GM19438 (cell line): ENCODE measurements around the gene CXADR.
A peak's percentile ranks its signal among the peaks of the same experiment; 100 is the strongest.
"Not testable (repeated sequence)": the region's sequence is repeated elsewhere in the genome, so short reads cannot be mapped to it uniquely, and the experiment has no call there.

ENCODE experiments used
- ATAC-seq: cut with Tn5 transposase; IDR thresholded peaks from one replicate; pipeline ENCODE4 v1.9.1; 2021; ENCODE audit warnings: low read depth; ENCODE audit not compliant: unreplicated experiment

CXADR gene

DNA sequence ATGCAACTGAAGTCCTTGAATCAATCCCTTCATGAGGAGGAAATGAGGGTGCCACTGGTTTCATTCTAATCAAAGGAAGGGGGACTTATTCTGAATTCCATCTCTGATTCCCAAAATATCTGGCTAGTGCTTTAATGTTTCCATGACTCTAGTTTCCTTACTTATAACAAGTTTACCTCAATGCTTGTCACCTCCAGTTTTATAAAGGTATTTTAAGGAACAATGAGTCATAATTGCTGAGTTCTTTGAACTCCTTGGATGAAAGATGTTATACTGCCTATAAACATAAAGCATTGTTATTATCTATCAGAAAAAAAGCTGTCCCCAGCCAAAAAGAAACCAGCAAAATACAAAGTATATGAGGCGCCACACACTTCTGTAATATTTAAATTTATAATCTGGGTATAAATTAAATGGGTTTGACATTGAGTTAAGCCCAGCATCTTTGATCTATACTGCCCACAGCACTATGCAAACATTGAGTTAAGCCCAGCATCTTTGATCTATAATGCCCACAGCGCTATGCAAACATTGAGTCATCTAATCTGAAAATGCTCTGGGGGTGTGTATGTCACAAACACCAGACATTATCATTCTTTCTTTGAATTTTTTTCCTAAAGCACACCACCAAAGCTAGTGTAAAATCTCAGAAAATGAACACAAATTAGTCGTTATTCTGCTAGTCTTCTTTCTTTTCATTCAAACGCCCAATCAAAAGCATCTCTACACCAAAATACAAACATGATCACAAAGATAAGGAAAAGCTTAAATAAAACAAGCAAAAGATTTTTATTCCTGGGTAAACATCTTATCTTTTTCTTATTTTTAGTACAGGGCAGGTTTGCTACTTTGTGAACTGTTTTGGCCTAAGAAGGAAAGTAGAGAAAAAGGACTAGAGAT, 11.5 kb upstream of the CXADR start:
- ATAC-seq: no peak

DNA sequence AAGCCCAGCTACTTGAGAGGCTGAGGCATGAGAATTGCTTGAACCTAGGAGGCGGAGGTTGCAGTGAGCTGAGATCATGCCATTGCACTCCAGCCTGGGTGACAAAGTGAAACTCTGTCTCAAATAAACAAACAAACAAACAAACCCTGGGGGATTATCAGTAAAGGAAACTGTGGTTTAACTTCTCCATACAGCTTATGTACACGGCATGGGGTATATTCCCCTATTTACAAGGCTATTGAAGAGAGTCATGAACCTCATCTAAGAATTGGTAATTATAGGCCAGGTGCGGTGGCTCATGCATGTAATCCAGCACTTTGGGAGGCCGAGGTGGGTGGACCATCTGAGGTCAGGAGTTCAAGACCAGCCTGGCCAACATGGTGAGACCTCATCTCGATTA, 9.9 kb upstream of the CXADR start:
- ATAC-seq: not testable (repeated sequence)

DNA sequence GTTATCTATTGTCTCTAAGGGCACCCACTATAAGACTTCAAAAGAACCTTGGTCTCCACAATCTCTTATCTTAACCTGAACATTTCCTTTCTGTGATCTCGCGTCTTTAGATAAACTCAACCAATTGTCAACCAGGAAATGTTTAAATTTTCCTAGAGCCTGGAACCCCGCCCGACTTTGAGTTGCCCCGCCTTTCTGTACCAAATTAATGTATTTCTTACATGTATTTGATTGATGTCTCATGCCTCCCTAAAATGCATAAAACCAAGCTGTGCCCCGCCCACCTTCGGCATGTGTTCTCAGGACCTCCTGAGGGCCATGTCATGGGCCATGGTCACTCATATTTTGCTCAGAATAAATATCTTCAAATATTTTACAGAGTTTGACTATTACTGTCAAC, 5.9 kb upstream of the CXADR start:
- no peak for ATAC-seq

DNA sequence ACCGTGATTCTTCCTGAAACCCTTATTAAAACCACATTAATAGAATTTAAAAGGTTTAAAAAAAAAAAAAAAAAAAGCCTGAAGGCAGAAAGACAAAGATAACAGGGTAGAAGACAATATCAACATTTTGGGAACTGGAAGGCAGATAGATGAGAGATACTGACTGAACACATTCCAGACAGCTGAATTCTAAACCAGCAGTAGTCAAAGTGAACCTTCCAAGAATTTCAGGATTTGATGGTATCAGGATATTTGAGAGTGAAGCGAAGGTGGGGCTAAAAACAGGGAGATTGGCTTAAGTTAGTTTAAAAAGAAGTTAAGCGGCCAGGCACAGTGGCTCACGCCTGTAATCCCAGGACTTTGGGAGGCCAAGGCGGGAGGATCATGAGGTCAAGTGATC, 5.3 kb upstream of the CXADR start:
- no peak for ATAC-seq

DNA sequence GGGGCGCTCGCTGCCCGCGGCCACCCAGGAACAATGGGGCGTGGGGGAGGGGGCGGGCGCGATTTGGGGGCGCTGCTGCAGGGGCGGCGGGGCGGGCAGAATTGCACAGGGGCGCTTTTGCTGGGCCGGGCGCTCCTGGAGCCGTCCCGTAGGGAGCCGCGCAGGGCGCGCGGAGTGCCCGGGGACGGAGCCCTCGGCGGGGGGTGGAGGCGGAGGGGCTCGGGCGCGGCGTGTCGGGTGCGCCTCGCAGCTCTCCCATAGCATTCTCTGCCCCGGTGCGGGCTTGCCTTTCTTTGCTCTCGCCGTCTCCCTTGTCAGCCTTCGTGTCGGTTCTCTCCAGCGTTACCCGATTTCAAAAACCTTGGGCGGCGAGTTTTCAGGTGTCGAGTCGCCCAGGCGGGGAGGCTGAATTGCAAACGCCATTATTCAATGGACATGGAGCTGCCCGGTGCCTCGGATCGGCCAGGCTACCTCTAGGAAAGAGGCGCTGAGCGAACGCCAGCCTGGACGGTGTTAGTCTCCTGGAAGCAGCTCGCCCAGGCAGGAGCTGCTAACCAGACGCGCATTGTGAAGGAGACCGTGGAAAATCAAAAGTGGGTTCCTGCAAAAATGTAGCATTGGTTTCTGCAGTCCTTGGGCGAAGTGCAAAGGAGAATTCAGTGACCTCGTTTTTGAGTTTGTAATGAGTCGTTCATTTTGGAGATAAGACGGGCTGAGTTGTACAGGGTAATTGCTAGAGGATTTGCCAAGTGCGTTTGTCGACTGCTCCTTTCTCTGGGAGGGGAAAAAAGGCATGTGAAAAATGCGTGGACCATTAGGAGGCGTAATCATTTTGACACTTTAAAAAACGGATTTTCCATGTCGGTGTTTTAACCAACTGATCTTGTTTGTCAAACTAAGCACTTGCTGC, 626 bp downstream of the CXADR start:
- ATAC-seq: peak; percentile 39

- no peak for ATAC-seq
Measured at GRCh38 chr21:17514124-17514845, 1.4 kb downstream of the CXADR start.

GRCh38 chr21:17517008-17517407, 4.2 kb downstream of the CXADR start:
- not testable (repeated sequence) for ATAC-seq

GRCh38 chr21:17519208-17519738, 6.4 kb downstream of the CXADR start:
- no peak for ATAC-seq

DNA sequence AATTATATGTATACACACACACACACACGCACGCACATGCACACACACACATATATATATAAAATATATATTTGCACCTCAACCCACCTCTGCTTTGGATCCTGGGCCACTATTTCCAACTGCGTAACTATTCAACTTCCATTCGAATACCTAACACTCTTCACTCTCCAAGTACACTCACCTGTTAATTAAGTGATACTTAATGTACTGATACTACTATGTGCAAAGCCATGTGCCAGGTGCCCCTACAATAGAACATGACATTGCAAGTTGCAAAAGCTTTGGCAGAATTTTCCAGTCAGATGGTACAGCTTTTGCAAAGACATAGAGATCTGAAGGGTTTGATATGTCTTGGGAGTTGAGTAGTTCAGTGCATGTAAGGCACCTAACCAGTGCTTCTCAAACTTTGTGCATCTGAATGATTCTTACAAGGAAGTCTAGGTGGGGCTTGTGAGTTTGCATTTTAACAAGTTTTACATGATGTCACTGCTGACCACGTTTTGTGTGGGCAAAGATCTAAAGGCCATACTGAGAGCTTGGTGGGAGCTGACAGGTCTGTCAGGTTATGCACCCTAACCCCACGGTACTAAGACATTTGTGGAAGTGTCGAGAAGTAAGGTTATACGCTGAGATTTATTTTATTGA, 7.2 kb downstream of the CXADR start:
- no peak for ATAC-seq

- ATAC-seq: no peak
Measured at GRCh38 chr21:17523007-17523451, 10.2 kb downstream of the CXADR start.

DNA sequence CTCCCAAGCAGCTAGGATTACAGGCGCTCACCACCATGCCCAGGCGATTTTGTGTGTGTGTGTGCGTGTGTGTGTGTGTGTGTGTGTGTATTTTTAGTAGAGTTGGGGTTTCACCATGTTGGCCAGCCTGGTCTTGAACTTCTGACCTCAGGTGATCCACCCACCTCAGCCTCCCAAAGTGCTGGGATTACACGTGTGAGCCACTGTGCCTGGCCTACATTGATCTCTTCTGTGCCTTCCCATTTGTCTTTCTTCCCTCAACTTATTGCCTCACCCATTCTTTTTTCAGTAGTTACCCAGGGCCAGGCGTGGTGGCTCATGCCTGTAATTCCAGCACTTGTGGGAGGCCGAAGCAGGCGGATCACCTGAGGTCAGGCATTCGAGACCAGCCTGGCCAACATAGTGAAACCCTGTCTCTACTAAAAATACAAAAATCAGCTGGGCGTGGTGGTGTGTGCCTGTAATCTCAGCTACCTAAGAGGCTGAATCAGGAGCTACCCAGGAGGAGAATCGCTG, 11.2 kb downstream of the CXADR start:
- not testable (repeated sequence) for ATAC-seq

DNA sequence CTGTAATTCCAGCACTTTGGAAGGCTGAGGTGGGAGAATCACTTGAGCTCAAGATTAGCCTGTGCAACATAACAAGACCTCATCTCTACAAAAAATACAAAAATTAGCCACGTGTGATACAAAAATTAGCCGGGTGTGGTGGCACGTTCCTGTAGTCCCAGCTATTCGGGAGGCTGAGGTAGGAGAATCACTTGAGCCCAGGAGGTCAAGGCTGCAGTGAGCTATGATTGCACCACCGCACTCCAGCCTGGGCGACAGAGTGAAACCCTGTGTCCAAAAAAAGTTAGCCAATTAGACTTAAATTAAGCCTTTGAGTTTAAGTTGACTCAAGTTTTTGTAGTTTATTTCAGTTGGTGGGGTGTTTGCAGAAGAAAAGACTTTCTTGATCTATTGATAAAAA, 11.8 kb downstream of the CXADR start:
- ATAC-seq: no peak

- ATAC-seq: no peak
Measured at GRCh38 chr21:17526776-17527175, 13.9 kb downstream of the CXADR start.

DNA sequence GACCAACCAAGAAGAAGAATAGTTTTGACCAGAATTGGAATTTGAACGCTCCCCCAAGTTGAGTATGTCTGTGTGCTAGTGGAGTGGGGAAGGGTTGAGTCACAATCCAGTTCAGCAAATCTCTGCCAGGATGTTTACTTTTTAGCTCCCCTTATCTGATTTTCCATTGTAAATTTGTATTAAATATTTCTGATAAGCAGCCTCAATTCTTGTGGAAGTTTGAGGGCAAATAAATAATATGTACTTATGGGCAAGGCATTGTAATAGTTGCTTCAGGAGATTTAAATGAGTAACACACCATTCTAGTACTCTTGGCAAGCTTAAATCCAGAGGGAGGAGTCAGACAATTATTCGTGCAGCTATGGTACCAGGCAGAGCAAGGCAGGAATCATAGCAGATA, 14.4 kb downstream of the CXADR start:
- ATAC-seq: no peak

DNA sequence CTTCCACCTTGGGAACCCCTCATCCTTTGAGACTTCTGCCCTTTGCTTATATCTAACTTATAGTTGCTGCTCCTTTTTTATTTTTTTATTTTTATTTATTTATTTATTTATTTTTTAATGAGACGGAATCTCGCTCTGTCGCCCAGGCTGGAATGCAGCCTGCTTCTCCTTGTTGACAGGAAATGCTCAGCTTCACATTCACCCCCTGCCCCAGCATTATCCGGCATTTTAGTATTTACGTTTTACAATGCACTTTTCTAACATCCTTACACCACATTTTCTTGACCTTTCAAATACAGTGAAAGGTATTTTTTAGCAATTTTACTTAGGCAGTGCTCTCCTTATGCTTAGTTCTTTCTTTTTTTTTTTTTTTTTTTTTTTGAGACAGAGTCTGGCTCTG, 14.9 kb downstream of the CXADR start:
- no peak for ATAC-seq

DNA sequence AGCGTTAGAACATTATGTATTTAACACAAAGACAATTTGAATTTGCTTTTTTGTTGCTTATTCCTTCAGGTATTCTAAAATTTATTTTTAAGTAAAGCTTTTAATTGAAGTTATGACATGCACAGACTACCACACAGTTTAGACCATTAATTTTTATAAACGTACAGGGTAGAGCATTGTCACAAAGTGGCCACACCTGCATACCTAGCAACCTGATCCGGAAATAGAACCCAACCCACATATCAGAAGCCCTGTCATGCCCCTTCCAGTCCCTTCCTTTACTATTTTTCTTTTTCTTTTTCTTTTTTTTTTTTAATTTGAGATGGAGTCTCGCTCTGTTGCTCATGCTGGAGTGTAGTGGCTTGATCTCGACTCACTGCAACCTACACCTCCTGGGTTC, 16.8 kb downstream of the CXADR start:
- no peak for ATAC-seq

DNA sequence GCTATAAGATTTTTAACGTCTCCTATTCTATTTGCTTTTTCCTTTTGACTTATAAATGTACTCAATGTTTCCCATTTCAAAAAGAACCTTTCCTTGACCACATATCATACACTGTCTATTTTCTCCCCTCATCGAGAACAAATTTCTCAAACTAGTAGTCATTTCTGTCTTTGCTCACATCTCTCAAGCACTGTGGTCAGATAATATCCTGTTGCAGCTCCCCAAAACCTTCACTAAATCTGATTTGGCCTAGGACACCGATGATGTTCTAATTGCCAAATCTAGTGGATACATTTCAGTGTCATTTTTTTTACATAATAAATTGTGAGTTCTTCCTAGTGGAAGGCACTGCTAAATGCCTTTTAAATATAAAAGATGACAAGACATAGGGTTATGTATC, 19.4 kb downstream of the CXADR start:
- no peak for ATAC-seq

- no peak for ATAC-seq
Measured at GRCh38 chr21:17536381-17536780, 23.5 kb downstream of the CXADR start.

GRCh38 chr21:17537299-17537698, 24.5 kb downstream of the CXADR start:
- no peak for ATAC-seq

GRCh38 chr21:17538576-17538975, 25.7 kb downstream of the CXADR start:
- no peak for ATAC-seq
